OCI-LY3 (cell line): ENCODE results near the gene FBN2.

Experiments used
- EZH2phosphoT487 ChIP-seq: fragments of 200-600 bp; shearing (Covaris generic); IDR thresholded peaks from 2 replicates; pipeline ENCODE4 v1.6.1; 2018; ENCODE audit warnings: antibody characterized with exemption, mixed run types, low read depth
- TF ChIP-seq, protein P1 (sequence below): fragments of 200-600, 300-600 bp; sonication (generic); IDR thresholded peaks from 2 replicates; pipeline ENCODE4 v1.5.1; 2014; ENCODE audit warnings: antibody characterized with exemption, low read length, low read depth

DNA sequence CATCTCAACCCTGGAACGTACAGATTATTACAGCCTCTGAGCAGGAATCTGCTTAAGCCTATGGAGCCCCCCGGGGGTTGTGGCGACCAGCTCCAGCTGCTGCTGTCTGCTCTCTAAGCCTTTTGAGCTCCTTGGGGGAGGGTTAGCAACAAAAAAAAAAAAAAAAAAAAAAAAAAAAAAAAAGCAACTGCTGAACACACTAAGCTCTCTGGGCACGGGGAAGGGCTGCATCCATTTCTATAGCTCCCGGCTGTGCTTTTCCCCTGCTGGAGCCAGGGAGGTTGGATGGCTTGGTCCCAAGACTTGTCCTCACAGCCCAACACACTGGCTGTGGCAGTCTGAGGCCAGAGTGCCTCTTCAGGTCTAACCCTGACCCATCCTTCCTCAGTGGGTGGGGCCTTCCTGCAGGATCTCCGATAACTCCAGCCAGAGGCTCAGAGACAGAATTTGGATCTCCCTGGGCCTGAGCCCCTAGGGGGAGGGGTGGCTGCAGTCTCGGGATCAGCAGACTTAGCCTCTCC, 82.1 kb downstream of the FBN2 start:
- TF ChIP-seq, protein P1, sequence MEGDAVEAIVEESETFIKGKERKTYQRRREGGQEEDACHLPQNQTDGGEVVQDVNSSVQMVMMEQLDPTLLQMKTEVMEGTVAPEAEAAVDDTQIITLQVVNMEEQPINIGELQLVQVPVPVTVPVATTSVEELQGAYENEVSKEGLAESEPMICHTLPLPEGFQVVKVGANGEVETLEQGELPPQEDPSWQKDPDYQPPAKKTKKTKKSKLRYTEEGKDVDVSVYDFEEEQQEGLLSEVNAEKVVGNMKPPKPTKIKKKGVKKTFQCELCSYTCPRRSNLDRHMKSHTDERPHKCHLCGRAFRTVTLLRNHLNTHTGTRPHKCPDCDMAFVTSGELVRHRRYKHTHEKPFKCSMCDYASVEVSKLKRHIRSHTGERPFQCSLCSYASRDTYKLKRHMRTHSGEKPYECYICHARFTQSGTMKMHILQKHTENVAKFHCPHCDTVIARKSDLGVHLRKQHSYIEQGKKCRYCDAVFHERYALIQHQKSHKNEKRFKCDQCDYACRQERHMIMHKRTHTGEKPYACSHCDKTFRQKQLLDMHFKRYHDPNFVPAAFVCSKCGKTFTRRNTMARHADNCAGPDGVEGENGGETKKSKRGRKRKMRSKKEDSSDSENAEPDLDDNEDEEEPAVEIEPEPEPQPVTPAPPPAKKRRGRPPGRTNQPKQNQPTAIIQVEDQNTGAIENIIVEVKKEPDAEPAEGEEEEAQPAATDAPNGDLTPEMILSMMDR: no peak
- no peak for TF ChIP-seq EZH2phosphoT487
